IPS-20b (cell line): ENCODE measurements around the gene MNT.

Experiments
- H3K27ac ChIP-seq: one replicate; pipeline ENCODE4 v1.5.1; 2013; ENCODE audit warnings: low read length
- H3K27me3 ChIP-seq: 2 replicates; pipeline ENCODE4 v1.6.1; 2013; ENCODE audit warnings: mild to moderate bottlenecking, low read length, inconsistent platforms; ENCODE audit not compliant: insufficient read depth
- H3K36me3 ChIP-seq: 2 replicates; pipeline ENCODE4 v1.6.1; 2013; ENCODE audit warnings: low read depth, mild to moderate bottlenecking, inconsistent platforms, low read length, moderate library complexity; ENCODE audit not compliant: insufficient read depth
- H3K4me1 ChIP-seq: 2 replicates; pipeline ENCODE4 v1.6.1; 2013; ENCODE audit warnings: mild to moderate bottlenecking, control low read depth, inconsistent platforms, low read length, moderate library complexity; ENCODE audit not compliant: insufficient read depth
- H3K4me3 ChIP-seq: 2 replicates; pipeline ENCODE4 v1.5.1; 2013; ENCODE audit warnings: mild to moderate bottlenecking, low read length, inconsistent platforms
- H3K9ac ChIP-seq: 2 replicates; pipeline ENCODE4 v1.6.1; 2013; ENCODE audit warnings: low read depth, mild to moderate bottlenecking, inconsistent platforms, low read length, moderate library complexity
- H3K9me3 ChIP-seq: 2 replicates; pipeline ENCODE4 v1.6.1; 2013; ENCODE audit warnings: mild to moderate bottlenecking, low read depth, low read length, inconsistent platforms; ENCODE audit not compliant: insufficient read depth

Gene MNT

DNA sequence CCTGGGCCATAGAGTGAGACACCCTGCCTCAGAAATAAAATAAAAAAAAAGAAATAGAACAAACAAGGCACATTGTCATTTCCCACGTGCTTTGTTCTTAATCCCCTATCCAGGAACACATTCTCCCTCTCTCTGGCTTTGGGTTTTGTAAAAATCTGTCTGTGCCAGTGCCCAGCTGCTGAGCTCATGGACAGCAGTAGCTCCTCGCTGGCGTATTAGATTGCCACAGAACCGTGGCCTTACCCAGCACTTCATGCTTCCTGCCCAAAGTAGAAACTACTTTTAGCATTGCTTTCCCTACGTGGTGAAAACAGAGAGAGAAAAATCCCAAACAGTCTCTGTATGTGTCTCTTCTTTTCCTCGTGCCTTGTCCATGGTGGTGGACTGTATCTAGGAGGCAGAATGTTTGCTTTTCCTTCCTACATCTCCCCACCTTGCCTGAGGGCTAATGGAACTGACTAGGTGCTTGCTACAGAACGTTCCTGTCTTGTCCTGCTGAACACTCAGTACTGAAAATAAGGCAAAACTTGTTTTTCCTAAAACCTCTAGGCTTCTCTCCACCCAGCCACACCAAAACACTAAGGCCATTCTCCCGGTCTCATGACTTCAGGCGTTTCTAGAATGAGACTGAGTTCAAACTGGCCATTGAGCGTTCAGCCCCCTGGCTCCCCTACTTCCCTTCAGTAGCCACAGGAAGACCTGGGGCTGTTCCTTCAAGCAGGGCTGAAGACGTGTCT, 26.1 kb downstream of the MNT start:
- no peaks in the 10 kb centered on the region for H3K27me3 ChIP-seq
- no peak overlapping the region for H3K27ac ChIP-seq
- peaks cover 31% of the 10 kb centered on the region for H3K36me3 ChIP-seq
- H3K4me1 ChIP-seq = no peaks in the 10 kb centered on the region
- H3K9me3 ChIP-seq = no peaks in the 10 kb centered on the region
- H3K9ac ChIP-seq = no peak overlapping the region
- no peak overlapping the region for H3K4me3 ChIP-seq

GRCh38 chr17:2373179-2373578, 27.7 kb downstream of the MNT start:
- H3K27me3 ChIP-seq = no peaks in the 10 kb centered on the region
- H3K9ac ChIP-seq = no peak overlapping the region
- no peaks in the 10 kb centered on the region for H3K4me1 ChIP-seq
- H3K9me3 ChIP-seq = no peaks in the 10 kb centered on the region
- H3K4me3 ChIP-seq = no peak overlapping the region
- no peak overlapping the region for H3K27ac ChIP-seq
- peaks cover 26% of the 10 kb centered on the region for H3K36me3 ChIP-seq

- no peak overlapping the region for H3K27ac ChIP-seq
- H3K4me1 ChIP-seq = no peaks in the 10 kb centered on the region
- H3K27me3 ChIP-seq = no peaks in the 10 kb centered on the region
- no peak overlapping the region for H3K9ac ChIP-seq
- no peaks in the 10 kb centered on the region for H3K9me3 ChIP-seq
- no peak overlapping the region for H3K4me3 ChIP-seq
- peaks cover 22% of the 10 kb centered on the region for H3K36me3 ChIP-seq
These were observed 28.2 kb downstream of the MNT start for GRCh38 chr17:2372681-2373080.

GRCh38 chr17:2372180-2372579, 28.7 kb downstream of the MNT start:
- no peak overlapping the region for H3K27ac ChIP-seq
- peaks cover 18% of the 10 kb centered on the region for H3K36me3 ChIP-seq
- H3K9me3 ChIP-seq = no peaks in the 10 kb centered on the region

GRCh38 chr17:2371183-2372130, 29.4 kb downstream of the MNT start:
- Histone ChIP-seq H3K4me1 (no peaks in the 10 kb centered on the region), H3K27ac (no peak overlapping the region), H3K9me3 (no peaks in the 10 kb centered on the region), H3K27me3 (no peaks in the 10 kb centered on the region), H3K4me3 (no peak overlapping the region), H3K36me3 (peaks cover 18% of the 10 kb centered on the region), H3K9ac (no peak overlapping the region)

More at GRCh38 chr17:2372180-2372579, 28.7 kb downstream of the MNT start:
- no peak overlapping the region for H3K4me3 ChIP-seq
- H3K4me1 ChIP-seq = no peaks in the 10 kb centered on the region
- no peak overlapping the region for H3K9ac ChIP-seq
- no peaks in the 10 kb centered on the region for H3K27me3 ChIP-seq

- Histone ChIP-seq H3K4me1 (no peaks in the 10 kb centered on the region), H3K4me3 (no peak overlapping the region), H3K36me3 (peaks cover 12% of the 10 kb centered on the region; the same call in 1 of the 2 replicates)
These were observed 30.7 kb downstream of the MNT start for GRCh38 chr17:2370211-2370589.

DNA sequence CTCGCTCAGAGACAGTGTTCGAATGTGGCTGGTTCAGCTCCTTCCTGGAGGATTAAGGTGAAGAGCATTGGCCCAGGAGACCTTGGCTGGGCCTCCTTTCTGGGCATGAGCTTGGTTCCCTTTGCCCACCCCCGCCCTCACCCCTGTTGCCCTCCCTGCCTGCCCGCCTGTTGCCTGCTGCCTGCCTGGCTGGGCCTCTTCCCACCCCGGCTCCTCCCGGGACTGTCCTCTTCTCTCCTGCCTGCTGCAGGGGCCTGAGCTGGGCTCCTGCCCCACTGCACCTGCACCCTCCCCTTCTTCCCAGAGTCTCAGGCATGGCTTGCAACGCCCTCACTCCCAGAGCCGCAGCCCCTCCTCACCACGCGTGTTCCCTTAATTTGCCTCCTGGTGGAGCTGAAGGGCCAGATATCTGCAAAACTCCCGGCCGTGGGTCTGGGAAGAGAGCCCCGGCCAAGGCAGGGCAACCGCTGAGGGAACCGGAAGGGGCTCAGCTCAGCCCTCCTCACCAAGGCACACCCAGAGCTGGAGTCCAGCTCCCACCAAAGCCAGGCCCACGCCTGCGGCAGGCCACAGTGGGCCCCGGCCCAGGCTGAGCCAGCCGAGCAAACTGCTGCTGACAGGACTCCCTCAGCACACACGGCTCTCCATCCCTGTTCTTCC, 31.2 kb downstream of the MNT start:
- peak overlapping the region; percentile 32; the same call in 1 of the 2 replicates for H3K9ac ChIP-seq
- H3K36me3 ChIP-seq = peaks cover 12% of the 10 kb centered on the region; the same call in 1 of the 2 replicates

More at GRCh38 chr17:2370211-2370589, 30.7 kb downstream of the MNT start:
- Histone ChIP-seq H3K27me3 (no peaks in the 10 kb centered on the region), H3K27ac (no peak overlapping the region), H3K9me3 (no peaks in the 10 kb centered on the region), H3K9ac (peak overlapping the region; percentile 32; the same call in 1 of the 2 replicates)

GRCh38 chr17:2369039-2369438, 31.8 kb downstream of the MNT start:
- Histone ChIP-seq H3K4me1 (no peaks in the 10 kb centered on the region), H3K27me3 (no peaks in the 10 kb centered on the region), H3K27ac (no peak overlapping the region), H3K36me3 (peaks cover 12% of the 10 kb centered on the region; the same call in 1 of the 2 replicates), H3K9ac (no peak overlapping the region), H3K4me3 (no peak overlapping the region), H3K9me3 (no peaks in the 10 kb centered on the region)

More for the DNA sequence above, 31.2 kb downstream of the MNT start:
- H3K4me1 ChIP-seq = no peaks in the 10 kb centered on the region
- no peaks in the 10 kb centered on the region for H3K27me3 ChIP-seq
- H3K27ac ChIP-seq = no peak overlapping the region
- H3K4me3 ChIP-seq = no peak overlapping the region
- no peaks in the 10 kb centered on the region for H3K9me3 ChIP-seq

DNA sequence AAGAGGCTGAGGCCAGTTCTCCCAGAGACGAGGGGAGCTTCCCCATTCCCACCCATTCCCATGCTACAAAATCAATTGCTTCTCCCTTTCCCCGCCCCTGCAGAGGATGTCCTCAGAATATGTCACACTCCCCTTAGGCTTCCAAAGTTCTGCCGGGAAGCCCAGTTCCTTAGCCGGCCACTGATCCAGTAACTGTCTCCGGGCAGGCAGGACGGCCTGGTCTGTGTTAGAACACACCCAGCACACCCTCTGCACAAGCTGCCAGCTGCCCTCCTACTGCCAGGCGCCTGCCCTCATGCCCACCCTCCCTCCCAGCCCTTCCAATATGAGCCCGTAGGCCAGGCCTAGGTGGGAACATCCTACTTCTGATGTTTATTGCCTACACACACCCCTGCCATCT, 32.5 kb downstream of the MNT start:
- peaks cover 8% of the 10 kb centered on the region; the same call in 1 of the 2 replicates for H3K36me3 ChIP-seq
- H3K4me3 ChIP-seq = no peak overlapping the region
- no peaks in the 10 kb centered on the region for H3K4me1 ChIP-seq
- no peaks in the 10 kb centered on the region for H3K27me3 ChIP-seq
- H3K9me3 ChIP-seq = no peaks in the 10 kb centered on the region
- H3K9ac ChIP-seq = no peak overlapping the region
- H3K27ac ChIP-seq = no peak overlapping the region

DNA sequence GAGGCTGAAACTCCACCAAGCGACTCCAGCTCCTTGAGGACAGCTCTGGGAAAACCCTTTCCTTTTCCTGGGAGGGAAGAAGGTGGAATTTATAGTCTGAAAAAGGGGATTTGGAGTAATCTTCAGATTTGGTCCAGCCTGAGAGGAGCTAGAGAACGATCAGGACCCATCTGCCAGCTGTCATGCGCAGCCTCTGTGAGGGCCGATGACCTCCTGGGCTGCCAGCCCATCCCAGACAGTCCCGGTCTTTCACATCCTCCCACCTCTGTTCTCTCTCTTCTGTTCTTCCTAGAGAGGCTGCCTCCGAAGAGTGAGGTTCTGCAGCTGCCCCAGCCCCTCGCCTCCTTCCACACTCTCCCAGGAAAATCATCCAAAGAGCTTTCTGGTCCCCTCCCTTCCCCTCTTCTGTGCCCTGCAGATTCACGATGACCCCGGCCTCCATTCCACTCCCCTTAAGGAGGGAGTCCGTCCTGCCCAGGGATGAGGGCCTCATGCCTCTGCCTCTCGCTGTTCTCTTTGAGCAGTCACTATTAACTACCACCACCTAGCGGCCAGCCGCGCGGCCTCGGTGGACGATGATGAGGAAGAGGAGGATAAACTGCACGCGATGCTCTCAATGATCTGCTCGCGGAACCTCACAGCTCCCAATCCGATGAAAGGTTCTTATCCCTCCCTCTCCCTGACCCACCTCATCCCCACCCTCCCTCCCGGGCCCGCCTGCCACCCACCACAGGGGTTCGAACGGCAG, 33.9 kb downstream of the MNT start:
- H3K4me1 ChIP-seq = no peaks in the 10 kb centered on the region
- H3K36me3 ChIP-seq = peaks cover 10% of the 10 kb centered on the region
- no peaks in the 10 kb centered on the region for H3K9me3 ChIP-seq
- H3K27ac ChIP-seq = no peak overlapping the region
- H3K9ac ChIP-seq = no peak overlapping the region
- H3K4me3 ChIP-seq = no peak overlapping the region
- no peaks in the 10 kb centered on the region for H3K27me3 ChIP-seq

GRCh38 chr17:2365132-2365531, 35.7 kb downstream of the MNT start:
- Histone ChIP-seq H3K4me3 (no peak overlapping the region), H3K4me1 (no peaks in the 10 kb centered on the region), H3K9ac (no peak overlapping the region), H3K27ac (no peak overlapping the region), H3K9me3 (no peaks in the 10 kb centered on the region), H3K36me3 (peaks cover 4% of the 10 kb centered on the region), H3K27me3 (no peaks in the 10 kb centered on the region)
